Middle frontal gyrus (tissue), 1 donor: ENCODE data around the gene NAGLU.
A peak's percentile ranks its signal among the peaks of the same experiment; 100 is the strongest.
"Not testable (repeated sequence)": the region's sequence is repeated elsewhere in the genome, so short reads cannot be mapped to it uniquely, and the experiment has no call there.

Experiments used
- DNase-seq: peaks from one replicate; pipeline ENCODE4 v3.0.0-alpha.2; 2015; ENCODE audit warnings: low spot score; ENCODE audit errors: extremely low spot score

Gene NAGLU

DNA sequence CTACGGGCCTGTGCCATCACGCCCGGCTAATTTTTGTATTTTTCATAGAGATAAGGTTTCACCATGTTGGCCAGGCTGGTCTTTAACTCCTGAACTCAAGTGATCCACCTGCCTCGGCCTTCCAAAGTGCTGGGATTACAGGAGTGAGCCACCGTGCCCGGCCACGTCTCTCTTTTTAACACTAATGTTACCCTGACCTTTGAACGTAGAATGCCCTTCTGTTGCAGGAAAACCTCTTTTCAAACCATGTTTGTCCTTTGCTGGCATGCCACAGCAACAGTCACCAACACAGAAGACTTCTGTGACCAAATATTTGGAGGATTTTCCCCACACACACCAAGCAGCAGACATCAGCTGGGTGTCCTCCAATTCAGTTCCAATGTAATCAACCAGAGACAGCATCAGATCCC lies 8.8 kb downstream of the NAGLU start:
- DNase-seq, result no peak

DNA sequence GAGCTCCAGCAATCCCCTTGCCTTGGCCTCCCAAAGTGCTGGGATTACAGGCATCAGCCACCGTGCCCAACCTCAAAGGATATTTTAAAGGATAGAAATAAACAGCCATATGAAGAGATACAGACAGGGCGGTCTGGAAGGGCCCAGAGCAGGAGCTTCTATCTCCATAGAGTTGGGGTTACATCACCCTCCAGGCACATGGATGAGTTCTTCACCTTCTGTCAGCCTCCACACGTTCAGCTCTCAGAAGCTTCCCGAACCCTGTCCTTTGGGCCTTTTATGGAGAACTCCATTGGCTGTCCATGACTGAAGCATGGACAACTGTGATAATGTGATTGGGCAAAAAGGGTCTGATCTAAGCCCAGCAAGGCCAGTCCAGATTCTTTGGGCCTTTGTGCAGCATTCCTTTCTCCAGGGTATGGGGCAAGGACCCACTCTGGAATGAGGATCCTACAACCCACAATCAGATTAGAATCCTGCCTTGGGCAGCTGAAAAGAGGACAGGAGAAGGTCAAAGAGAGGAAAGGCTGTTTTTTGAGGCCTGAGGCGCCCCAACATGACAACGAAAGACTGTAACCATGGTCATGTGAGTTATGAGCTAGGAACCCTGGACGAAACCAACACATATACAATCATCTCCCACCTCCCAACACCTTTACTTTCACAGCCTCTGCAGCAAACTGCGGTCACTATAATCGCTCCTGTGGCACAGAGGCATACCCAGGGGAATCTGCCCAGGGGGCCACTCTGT lies 9.9 kb downstream of the NAGLU start:
- not testable (repeated sequence) for DNase-seq

DNA sequence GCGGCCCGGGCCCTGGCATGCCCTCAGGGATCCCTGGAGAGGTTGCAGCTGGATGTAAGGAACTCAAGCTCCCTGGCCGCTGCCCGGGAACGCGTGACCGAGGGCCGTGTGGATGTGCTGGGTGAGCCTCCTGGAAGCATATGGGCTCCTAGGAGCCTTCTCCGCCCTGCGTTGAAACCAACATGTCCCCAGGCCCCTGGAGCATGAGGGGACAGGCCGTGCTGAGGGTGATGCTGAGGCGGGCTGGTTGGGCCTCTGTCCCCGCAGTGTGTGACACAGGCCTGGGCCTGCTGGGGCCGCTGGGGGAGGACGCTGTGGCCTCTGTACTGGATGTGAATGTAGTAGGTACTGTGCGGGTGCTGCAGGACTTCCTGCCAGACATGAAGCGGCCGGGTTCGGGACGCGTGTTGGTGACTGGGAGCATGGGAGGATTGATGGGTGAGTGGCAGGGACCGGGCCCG lies 11.0 kb downstream of the NAGLU start:
- DNase-seq, result no peak

DNA sequence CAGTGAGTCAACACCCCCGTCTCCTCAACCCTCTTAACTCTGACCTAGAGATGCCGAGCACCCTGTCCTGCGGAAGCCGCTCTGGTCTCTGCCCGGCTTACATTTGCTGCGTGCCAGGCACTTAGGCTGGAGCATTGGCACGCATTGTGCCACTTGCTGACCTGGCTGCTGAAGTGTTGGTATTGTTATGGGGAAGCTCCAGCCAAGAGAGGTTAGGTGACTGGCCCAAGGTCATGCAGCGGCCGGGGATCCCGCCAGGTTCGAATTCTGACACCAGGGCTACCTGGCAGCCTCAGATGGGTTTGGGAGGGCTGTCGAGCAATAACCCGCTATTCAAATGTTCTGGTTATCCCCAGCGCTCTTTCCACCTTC lies 11.6 kb downstream of the NAGLU start:
- no peak for DNase-seq

DNA sequence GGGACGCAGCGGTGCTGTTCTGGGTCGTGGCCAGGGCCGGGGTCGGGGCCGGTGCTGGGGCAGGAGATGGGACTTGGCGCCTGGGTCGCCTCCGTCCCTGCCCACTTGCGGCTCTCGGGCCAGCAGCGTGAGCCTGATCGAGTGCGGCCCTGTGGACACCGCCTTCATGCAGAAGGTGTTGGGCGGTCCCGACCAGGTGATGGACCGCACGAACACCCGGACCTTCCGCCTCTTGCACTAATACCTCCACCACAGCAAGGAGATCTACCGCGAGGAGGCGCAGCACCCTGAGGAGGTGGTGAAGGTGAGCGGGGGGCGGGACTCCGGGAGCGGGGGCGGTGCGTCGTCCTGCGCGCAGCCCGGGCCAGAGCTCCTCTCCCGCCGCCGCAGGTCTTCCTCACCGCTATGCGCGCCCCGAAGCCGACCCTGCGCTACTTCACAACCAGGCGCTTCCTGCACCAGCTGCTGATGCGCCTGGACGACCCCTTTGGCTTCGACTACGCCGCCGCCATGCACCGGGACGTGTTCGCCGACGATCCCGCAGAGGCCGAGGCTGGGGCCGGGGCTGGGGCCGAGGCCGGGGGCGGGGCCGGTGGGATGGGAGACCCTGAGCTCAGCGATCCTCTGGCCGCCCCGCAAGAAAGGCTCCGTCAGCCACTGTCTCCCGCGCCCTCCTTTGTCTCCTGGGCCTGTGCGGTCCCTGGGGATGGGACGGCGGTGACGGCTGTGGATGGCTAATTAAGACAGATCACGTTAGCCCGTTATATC lies 12.2 kb downstream of the NAGLU start:
- DNase-seq, result no peak

DNA sequence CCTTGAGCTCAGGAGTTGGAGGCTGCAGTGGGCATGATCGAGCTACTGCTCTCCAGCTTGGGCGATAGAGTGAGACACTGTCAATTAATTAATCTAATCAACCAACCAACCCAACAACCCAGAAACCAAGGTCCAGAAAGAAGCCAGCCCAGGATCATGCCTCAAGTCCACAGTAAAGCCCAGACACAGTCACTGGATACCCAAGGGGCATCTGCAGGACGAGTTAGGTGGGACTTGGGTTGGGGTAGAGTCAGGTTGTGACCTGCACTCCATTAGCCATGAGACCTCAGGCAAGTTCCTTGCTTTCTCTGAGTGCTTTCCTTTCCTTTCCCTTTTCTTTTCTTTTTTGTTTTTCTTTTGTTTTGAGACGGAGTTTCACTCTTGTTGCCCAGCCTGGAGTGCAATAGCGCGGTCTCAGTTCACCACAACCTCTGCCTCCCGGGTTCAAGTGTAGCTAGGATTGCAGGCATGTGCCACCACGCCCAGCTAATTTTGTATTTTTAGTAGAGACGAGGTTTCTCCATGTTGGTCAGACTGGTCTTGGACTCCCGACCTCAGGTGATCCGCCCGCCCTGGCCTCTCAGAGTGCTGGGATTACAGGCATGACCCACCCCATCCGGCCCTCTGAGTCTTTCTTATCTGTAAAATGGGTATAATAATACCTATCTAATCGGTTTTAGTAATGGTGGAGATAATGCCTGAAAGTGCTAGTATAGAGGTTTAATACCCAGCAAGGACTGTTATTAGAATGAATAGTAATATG lies 13.1 kb downstream of the NAGLU start:
- DNase-seq, result no peak

DNA sequence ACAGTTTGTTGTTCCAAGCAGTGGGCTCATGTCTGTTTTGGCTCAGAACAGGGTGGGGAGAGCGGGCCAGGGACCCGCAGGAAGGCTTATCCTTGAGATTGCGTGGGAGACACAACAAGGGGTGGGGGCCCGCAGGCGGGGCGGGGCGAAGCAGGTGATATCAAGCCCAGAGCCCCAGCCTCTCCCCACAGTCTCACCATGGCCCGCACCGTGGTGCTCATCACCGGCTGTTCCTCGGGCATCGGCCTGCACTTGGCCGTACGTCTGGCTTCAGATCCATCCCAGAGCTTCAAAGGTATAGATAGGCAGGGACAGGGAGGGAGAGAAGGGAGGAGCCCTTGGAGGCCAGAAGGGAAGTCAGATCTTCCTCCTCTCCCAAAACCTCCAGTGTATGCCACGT lies 16.7 kb downstream of the NAGLU start, which contains the start of gene HSD17B1:
Gene HSD17B1 (plus strand): TSS at position 188 of the 400 bp plus-strand sequence. CDS start 11 bp downstream, at position 199.
- DNase-seq, result not testable (repeated sequence)

DNA sequence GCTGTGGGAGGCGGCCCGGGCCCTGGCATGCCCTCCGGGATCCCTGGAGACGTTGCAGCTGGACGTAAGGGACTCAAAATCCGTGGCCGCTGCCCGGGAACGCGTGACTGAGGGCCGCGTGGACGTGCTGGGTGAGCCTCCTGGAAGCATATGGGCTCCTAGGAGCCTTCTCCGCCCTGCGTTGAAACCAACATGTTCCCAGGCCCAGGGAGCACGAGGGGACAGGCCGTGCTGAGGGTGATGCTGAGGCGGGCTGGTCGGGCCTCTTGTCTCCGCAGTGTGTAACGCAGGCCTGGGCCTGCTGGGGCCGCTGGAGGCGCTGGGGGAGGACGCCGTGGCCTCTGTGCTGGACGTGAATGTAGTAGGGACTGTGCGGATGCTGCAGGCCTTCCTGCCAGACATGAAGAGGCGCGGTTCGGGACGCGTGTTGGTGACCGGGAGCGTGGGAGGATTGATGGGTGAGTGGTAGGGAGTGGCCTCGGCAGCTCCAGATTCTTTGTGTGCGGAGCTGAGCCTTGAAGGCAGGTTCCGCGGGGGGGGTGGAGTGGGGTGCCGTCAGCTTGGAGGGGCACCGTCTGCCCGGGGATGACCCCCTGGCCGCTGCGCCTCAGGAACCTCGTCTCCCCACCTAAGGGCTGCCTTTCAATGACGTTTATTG lies 17.2 kb downstream of the NAGLU start:
- no peak for DNase-seq

DNA sequence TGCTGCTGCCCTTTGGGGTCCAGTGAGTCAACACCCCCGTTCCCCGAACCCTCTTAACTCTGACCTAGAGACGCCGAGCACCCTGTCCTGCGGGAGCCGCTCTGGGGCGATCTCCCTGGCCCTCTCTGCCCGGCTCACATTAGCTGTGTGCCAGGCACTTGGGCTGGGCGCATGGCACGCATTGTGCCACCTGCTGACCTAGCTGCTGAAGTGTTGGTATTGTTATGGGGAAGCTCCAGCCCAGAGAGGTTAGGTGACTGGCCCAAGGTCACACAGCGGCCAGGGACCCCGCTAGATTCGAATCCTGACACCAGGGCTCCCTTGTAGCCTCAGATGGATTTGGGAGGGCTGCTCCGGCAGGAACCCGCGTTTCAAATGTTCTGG lies 17.8 kb downstream of the NAGLU start:
- DNase-seq, result no peak

DNA sequence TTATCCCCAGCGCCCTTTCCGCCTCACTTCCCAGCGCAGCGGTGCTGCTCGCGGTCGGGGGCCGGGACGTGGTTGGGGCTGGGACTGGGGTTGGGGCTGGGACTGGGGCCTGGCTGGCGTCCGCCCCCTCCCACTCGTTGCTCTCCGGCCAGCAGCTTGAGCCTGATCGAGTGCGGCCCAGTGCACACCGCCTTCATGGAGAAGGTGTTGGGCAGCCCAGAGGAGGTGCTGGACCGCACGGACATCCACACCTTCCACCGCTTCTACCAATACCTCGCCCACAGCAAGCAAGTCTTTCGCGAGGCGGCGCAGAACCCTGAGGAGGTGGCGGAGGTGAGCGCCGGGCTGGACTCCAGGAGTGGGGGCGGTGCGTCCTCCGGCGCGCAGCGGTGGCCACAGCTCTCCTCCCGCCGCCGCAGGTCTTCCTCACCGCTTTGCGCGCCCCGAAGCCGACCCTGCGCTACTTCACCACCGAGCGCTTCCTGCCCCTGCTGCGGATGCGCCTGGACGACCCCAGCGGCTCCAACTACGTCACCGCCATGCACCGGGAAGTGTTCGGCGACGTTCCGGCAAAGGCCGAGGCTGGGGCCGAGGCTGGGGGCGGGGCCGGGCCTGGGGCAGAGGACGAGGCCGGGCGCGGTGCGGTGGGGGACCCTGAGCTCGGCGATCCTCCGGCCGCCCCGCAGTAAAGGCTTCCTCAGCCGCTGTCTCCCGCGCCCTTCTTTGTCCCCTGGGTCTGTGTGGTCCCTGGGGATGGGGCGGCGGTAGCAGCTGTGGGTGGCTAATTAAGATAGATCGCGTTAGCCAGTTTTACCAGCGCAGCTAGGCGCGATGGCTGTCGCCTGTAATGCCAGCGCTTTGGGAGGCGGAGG lies 18.4 kb downstream of the NAGLU start:
- DNase-seq, result peak; percentile 78

DNA sequence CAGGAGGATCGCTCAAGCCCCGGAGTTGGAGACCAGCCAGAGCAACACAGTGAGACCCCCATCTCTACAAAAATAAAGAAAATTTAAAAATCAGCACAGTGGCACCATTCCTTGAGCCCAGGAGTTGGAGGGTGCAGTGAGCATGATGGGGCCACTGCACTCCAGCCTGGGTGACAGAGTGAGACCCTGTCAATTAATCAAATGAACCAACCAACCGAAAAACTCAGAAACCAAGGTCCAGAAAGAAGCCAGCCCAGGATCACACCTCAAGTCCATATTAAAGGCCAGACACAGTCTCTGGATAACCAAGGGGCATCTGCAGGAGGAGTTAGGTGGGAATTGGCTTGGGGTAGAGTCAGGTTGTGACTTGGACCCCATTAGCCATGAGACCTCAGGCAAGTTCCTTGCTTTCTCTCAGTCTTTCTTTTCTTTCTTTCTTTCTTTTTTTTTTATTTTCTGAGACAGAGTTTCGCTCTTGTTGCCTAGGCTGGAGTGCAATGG lies 19.1 kb downstream of the NAGLU start:
- no peak for DNase-seq

DNA sequence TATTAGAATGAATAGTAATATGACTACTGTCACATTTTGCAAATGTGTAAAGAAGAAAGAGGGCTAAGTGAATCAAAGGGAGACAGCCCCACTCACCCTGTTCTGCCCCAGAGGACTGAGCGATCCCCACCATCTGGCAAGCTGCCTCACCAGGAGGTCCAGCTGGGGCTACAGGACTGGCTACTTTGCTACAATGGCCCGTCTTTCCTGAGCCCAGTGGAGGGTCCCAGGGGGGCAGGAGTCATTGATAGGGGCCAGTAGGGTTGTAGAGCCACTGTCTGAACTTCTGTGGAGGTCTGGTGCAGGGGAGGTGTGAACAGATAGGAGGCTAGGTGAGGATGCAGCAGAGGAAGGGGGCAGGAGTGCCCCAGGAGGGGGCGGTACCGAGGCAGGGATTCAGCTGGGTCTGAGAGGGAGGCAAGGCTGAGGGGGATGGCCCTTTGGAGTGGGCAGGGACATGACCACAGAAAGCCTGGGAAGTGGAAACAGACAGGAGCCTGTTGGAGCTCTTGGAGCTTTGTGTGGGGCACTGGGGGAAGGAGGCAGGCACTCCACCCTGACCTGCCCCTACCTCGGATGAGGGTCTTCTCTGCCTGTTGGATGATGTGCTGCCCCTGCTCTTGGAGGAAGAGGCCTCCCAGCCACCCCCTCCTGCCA lies 20.0 kb downstream of the NAGLU start:
- DNase-seq, result not testable (repeated sequence)

DNA sequence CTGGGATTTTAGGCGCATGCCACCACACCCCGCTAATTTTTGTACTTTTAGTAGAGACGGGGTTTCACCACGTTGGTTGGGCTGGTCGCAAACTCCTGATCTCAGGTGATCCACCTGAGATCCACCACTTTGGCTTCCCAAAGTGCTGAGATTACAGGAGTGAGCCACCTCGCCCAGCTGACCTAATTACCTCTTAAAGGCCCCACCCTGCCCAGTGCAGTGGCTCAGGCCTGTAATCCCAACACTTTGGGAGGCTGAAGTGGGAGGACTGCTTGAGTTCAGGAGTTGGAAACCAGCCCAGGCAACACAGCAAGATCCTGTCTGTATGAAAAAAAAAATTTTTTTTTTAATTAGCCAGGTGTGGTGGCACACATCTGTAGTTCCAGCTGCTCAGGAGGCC lies 23.0 kb downstream of the NAGLU start:
- DNase-seq, result no peak

DNA sequence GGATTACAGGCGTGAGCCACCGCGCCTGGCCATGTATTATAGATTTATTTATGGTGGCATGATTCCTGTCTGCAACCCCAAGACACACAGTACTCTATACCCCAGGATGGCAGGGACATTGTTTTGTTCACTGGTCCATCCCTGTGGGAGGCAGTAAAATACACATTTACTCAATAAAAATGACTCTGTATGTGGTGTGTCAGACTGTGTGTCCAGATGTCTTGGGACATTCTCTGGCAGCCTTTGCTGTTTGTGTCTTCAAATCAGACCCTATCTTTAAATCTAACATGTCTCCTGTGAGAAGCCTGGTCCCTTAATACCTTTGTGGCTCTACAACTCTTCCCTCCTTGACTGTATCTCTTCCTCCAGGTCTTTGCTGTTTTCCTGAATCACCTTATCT lies 24.2 kb downstream of the NAGLU start:
- no peak for DNase-seq

DNA sequence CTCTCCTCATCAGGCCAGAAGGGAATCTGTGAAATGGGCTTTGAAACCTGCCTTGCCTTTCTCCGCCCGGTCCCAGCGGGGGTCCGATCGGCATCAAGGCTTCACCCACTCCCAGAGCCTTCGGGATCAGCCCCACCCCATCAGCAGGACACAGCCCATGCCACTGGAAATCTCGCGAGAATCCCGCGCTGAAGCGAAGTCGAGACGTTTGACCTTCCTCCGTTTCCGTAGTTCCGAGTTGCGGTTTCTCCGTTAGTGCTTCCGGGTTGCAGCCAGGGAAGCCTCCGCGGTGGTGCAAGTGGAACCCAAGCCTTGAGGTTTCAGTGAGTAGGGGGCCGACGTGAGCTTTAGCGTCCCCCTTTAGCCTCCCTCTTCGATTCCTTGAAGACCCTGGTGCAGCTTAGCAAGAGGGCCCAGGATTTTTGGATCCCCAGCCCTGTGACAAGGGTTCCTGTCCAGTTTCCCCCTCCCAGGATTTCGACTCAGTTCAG lies 25.9 kb downstream of the NAGLU start, which contains the start of gene COASY:
Gene COASY (plus strand): TSS at position 252 of the 491 bp plus-strand sequence. CDS start 475 bp downstream, outside the sequence.
- peak; percentile 93 for DNase-seq

DNA sequence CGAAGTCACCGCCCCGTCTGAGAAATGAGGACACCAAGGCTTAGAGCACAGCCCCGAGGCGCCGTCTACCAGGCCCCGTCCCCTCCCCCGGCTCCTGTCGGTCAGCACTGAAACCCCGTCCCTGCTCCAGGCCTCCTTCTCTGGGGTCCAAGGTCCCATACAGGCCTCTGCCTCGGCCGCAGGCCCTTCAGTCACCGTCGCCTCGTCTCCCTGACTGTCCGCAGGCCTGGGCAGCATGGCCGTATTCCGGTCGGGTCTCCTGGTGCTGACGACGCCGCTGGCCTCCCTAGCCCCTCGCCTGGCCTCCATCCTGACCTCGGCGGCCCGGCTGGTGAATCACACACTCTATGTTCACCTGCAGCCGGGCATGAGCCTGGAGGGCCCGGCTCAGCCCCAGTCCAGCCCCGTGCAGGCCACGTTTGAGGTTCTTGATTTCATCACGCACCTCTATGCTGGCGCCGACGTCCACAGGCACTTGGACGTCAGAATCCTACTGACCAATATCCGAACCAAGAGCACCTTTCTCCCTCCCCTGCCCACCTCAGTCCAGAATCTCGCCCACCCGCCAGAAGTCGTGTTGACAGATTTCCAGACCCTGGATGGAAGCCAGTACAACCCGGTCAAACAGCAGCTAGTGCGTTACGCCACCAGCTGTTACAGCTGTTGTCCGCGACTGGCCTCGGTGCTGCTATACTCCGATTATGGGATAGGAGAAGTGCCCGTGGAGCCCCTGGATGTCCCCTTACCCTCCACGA lies 26.5 kb downstream of the NAGLU start:
- DNase-seq, result no peak

DNA sequence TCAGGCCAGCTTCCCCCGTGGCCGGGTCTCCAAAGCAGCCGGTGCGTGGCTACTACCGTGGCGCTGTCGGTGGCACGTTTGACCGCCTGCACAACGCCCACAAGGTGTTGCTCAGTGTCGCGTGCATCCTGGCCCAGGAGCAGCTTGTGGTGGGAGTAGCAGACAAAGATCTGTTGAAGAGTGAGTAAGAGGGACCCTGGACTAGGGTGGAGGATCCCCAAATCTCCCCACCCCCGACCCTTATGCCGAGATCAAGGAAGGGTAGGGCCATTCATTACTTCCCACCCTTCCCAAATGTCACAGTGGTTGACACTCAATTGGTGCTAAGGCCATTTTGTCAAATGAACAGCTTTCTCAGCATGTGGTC lies 27.1 kb downstream of the NAGLU start:
- DNase-seq, result no peak

DNA sequence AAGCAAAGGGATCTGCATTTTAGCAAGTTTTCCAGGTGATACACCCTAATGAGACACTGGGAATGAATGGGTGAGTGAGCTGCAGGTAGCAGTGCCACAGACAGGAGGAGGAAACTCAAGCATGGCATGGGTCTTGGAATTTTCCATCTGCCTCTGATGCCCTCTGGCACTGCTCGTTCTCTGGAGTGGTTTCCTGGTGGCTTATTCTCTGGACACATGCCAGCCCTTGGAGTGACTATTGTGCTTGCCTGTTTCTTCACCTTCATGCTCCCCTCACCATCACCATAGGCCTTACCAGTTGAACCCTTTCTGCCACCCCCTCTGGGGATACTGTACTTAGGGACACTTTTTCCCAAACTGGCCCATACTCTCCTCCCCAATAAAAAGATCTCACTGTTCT lies 27.5 kb downstream of the NAGLU start:
- DNase-seq, result no peak

DNA sequence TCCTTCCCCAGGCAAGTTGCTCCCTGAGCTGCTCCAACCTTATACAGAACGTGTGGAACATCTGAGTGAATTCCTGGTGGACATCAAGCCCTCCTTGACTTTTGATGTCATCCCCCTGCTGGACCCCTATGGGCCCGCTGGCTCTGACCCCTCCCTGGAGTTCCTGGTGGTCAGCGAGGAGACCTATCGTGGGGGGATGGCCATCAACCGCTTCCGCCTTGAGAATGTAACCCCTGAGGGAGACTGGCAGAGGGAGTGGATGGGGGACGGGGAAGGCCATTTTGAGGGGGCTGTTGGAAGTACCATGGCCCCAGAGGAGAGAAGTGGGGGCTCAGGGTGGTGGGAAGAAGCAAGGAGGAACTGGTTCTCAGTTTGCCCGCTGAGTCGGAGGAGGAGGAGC lies 27.9 kb downstream of the NAGLU start:
- DNase-seq, result no peak
